Keratinocyte (primary cell): Measurements from ENCODE around the gene SAV1.

Experiments used
- EZH2 ChIP-seq: IDR thresholded peaks from one replicate; pipeline ENCODE4 v1.6.1; 2012; ENCODE audit warnings: inconsistent platforms, mild to moderate bottlenecking, low read length, moderate library complexity
- TF ChIP-seq, protein P1 (sequence below), 3 experiments: IDR thresholded peaks in 1 of 3; conservative IDR thresholded peaks in 1 of 3; optimal IDR thresholded peaks in 1 of 3; 2 replicates in 2 of 3; 3 replicates in 1 of 3; pipeline versions ENCODE3 to v1.5.1; 2011; ENCODE audit warnings: low read length in 3 of 3, mild to moderate bottlenecking in 3 of 3, moderate library complexity in 2 of 3, control low read depth in 1 of 3, inconsistent platforms in 1 of 3; ENCODE audit not compliant: insufficient read depth in 2 of 3; ENCODE audit errors: extremely low read depth in 1 of 3

DNA sequence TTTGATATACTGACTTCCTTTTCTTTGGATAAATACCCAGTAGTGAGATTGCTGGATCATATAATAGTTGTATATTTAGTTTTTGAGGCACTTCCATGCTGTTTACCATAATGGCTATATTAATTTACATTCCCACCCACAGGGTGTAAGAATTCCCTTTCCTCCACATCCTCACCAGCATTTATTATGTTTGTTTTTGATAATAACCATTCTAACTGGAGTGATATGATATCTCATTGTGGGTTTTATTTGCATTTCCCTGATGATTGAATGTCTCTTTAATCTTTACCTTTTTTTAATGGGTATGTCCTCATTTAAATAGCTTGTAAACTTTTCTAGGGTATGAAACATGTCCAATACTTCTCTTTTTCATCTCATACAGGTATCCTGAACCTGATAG, 11.6 kb upstream of the SAV1 start:
- TF ChIP-seq, protein P1, sequence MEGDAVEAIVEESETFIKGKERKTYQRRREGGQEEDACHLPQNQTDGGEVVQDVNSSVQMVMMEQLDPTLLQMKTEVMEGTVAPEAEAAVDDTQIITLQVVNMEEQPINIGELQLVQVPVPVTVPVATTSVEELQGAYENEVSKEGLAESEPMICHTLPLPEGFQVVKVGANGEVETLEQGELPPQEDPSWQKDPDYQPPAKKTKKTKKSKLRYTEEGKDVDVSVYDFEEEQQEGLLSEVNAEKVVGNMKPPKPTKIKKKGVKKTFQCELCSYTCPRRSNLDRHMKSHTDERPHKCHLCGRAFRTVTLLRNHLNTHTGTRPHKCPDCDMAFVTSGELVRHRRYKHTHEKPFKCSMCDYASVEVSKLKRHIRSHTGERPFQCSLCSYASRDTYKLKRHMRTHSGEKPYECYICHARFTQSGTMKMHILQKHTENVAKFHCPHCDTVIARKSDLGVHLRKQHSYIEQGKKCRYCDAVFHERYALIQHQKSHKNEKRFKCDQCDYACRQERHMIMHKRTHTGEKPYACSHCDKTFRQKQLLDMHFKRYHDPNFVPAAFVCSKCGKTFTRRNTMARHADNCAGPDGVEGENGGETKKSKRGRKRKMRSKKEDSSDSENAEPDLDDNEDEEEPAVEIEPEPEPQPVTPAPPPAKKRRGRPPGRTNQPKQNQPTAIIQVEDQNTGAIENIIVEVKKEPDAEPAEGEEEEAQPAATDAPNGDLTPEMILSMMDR (optimal IDR thresholded peaks at IDR 0.05 in 1 of 3, IDR thresholded peaks at IDR 0.05 in 1 of 3, conservative IDR thresholded peaks at IDR 0.05 in 1 of 3; ENCODE audit: extremely low read depth in 1 of 3, insufficient read depth in 2 of 3, low read length in 3 of 3): no peak
- TF ChIP-seq EZH2: no peak
